Measurements from ENCODE around the gene SPATS1. TPM values are rescaled to one million over a fixed set of nuclear protein-coding genes. Genes with fewer than 3 reads are reported as not detected.
A peak's percentile ranks its signal among the peaks of the same experiment; 100 is the strongest.
"Not testable (repeated sequence)": the region's sequence is repeated elsewhere in the genome, so short reads cannot be mapped to it uniquely, and the experiment has no call there.

SPATS1 gene
- polyA plus RNA-seq, 3 donors, result not detected

GRCh38 chr6:44349904-44350649 lies 7.6 kb downstream of the SPATS1 start:
- DNase-seq, result peak in 1 of 3 donors; percentile 27
- Histone ChIP-seq H3K4me1 (ENCODE audit: control insufficient read depth in 1 of 2, insufficient read depth in 2 of 2, low read length in 2 of 2) (no peaks in the 10 kb centered on the region), H2AFZ (ENCODE audit: insufficient read depth, low read depth, low read length, poor library complexity, severe bottlenecking) (no peak overlapping the region), H3K27ac (ENCODE audit: low read depth in 1 of 2, low read length in 2 of 2) (no peak overlapping the region), H3K4me2 (replicated peaks; ENCODE audit: extremely low read depth, low read length, poor library complexity, severe bottlenecking) (no peak overlapping the region), H3K4me3 (replicated peaks in 1 of 3; ENCODE audit: low read depth in 2 of 3, low read length in 3 of 3) (no peak overlapping the region), H3K9ac (ENCODE audit: insufficient read depth, low read length, poor library complexity, severe bottlenecking) (no peak overlapping the region), H3K36me3 (replicated peaks in 1 of 2; ENCODE audit: control insufficient read depth in 1 of 2, insufficient read depth in 2 of 2, low read length in 2 of 2) (no peaks in the 10 kb centered on the region), H3K9me3 (replicated peaks in 1 of 2; ENCODE audit: control insufficient read depth in 1 of 2, insufficient read depth in 1 of 2, low read length in 2 of 2) (no peaks in the 10 kb centered on the region), H4K20me1 (ENCODE audit: insufficient read depth, low read length) (no peaks in the 10 kb centered on the region), H3K27me3 (ENCODE audit: control insufficient read depth in 2 of 2, insufficient read depth in 2 of 2, low read length in 2 of 2) (no peaks in the 10 kb centered on the region), H3K79me2 (ENCODE audit: insufficient read depth, low read length) (no peaks in the 10 kb centered on the region)
- H3K27ac Mint-ChIP-seq, result no peak overlapping the region
- H3K9me3 Mint-ChIP-seq, result peaks cover 0 to 6% (median 0%) of the 10 kb centered on the region in 7 donors
- no peak for TF ChIP-seq CTCF (IDR thresholded peaks at IDR 0.05)
- intact Hi-C loops (cut with micrococcal nuclease), result no loop called here
- H3K36me3 Mint-ChIP-seq, result no peaks in the 10 kb centered on the region
- H3K4me3 Mint-ChIP-seq, result no peak overlapping the region
- peaks cover 1 to 6% (median 4%) of the 10 kb centered on the region in 3 donors for H3K27me3 Mint-ChIP-seq (ENCODE audit: low read depth in 3 of 3)
- WGBS (ENCODE audit: insufficient coverage), result 68% methylated on average over 5 of the region's 6 CpGs
- no peaks in the 10 kb centered on the region for H3K4me1 Mint-ChIP-seq

- DNase-seq; H3K4me3 ChIP-seq (replicated peaks in 1 of 3; ENCODE audit: low read depth in 2 of 3, low read length in 3 of 3); H3K27me3 Mint-ChIP-seq (ENCODE audit: low read depth in 3 of 3); H3K27ac Mint-ChIP-seq; H3K27me3 ChIP-seq (ENCODE audit: control insufficient read depth in 2 of 2, insufficient read depth in 2 of 2, low read length in 2 of 2); H3K9ac ChIP-seq (ENCODE audit: insufficient read depth, low read length, poor library complexity, severe bottlenecking); H3K4me2 ChIP-seq (replicated peaks; ENCODE audit: extremely low read depth, low read length, poor library complexity, severe bottlenecking); intact Hi-C loops (cut with micrococcal nuclease); H3K4me3 Mint-ChIP-seq; H3K79me2 ChIP-seq (ENCODE audit: insufficient read depth, low read length); H3K36me3 ChIP-seq (replicated peaks in 1 of 2; ENCODE audit: control insufficient read depth in 1 of 2, insufficient read depth in 2 of 2, low read length in 2 of 2); H3K27ac ChIP-seq (ENCODE audit: low read depth in 1 of 2, low read length in 2 of 2); H3K9me3 Mint-ChIP-seq; H2AFZ ChIP-seq (ENCODE audit: insufficient read depth, low read depth, low read length, poor library complexity, severe bottlenecking); H3K36me3 Mint-ChIP-seq; H3K4me1 ChIP-seq (ENCODE audit: control insufficient read depth in 1 of 2, insufficient read depth in 2 of 2, low read length in 2 of 2); H3K4me1 Mint-ChIP-seq; H3K9me3 ChIP-seq (replicated peaks in 1 of 2; ENCODE audit: control insufficient read depth in 1 of 2, insufficient read depth in 1 of 2, low read length in 2 of 2); H4K20me1 ChIP-seq (ENCODE audit: insufficient read depth, low read length): not testable (repeated sequence)
- no CpG with 5 or more reads among the region's 4 CpGs for WGBS (ENCODE audit: insufficient coverage)
These were observed 8.2 kb downstream of the SPATS1 start for GRCh38 chr6:44350650-44350994.

Measured in CD14-positive monocyte (primary cell).